Ovary (tissue), 9 donors: ENCODE measurements around the gene NSMCE1. TPM values are rescaled to one million over a fixed set of nuclear protein-coding genes. Genes with fewer than 3 reads are reported as not detected.

Experiments used
- DNase-seq, 5 donors: peaks; one replicate each; pipeline ENCODE4 v3.0.0-alpha.2; 2019 to 2020
- H3K27ac ChIP-seq, 2 donors: fragments of 200-600 bp; one replicate each; pipeline versions ENCODE4 v1.5.1 to v1.8.0; 2019 to 2022
- H3K27me3 ChIP-seq: fragments of 200-600 bp; one replicate; pipeline ENCODE4 v1.8.0; 2022
- H3K36me3 ChIP-seq: fragments of 200-600 bp; sonication (generic); one replicate; pipeline ENCODE4 v1.5.1; 2019
- H3K4me1 ChIP-seq: one replicate; pipeline ENCODE4 v1.8.1; 2013; ENCODE audit warnings: mild to moderate bottlenecking, moderate library complexity; ENCODE audit not compliant: insufficient read depth
- H3K4me3 ChIP-seq: fragments of 200-600 bp; sonication (generic); one replicate; pipeline ENCODE4 v1.5.1; 2017
- H3K9me3 ChIP-seq, 2 donors: fragments of 200-600 bp in 1 of 2; sonication (generic) in 1 of 2; one replicate each; pipeline versions ENCODE4 v1.5.1 to v1.8.1; 2013 to 2019; ENCODE audit warnings: mild to moderate bottlenecking in 1 of 2, moderate library complexity in 1 of 2
- CTCF ChIP-seq, 3 donors: fragments of 450-650 bp in 2 of 3; fragments of 200-600 bp in 1 of 3; IDR thresholded peaks; one replicate each; pipeline versions ENCODE4 v1.5.1 to v1.8.0; 2016 to 2022; ENCODE audit warnings: antibody characterized with exemption in 3 of 3, mild to moderate bottlenecking in 1 of 3
- EP300 ChIP-seq: sonication (generic); formaldehyde crosslinking; IDR thresholded peaks from one replicate; pipeline ENCODE4 v1.6.1; 2017; ENCODE audit warnings: antibody characterized with exemption
- POLR2A ChIP-seq: fragments of 450-650 bp; IDR thresholded peaks from one replicate; pipeline ENCODE4 v1.6.1; 2017; ENCODE audit warnings: antibody characterized with exemption, mild to moderate bottlenecking, moderate library complexity
- WGBS, 3 donors: extraction: QIAGEN DNeasy Blood & Tissue Kit in 1 of 3; methylation state at CpG; one replicate each; pipeline versions ENCODE4 v1.1.5 to v1.1.7; 2013 to 2017; 5-methylcytosine and 5-hydroxymethylcytosine counted together
- intact Hi-C, 4 donors: fragments of 100-400 bp; cut with DNase I; formaldehyde crosslinking; loops; one replicate each; pipeline versions ENCODE4 v1.11.0 to v1.15.1; 2022 to 2023
- polyA plus RNA-seq, 2 donors: library from polyadenylated mRNA; stranded (reverse); fragments of 200-250 nt in 1 of 2; fragments of 350-450 nt in 1 of 2; fragmentation: Illumina TruSeq in 1 of 2; extraction: RNeasy Lipid Tissue Mini Kit (QIAGEN cat#74804) in 1 of 2; gene quantifications; one replicate each; pipeline ENCODE4 v1.2.3, GENCODE V29; 2013 to 2014
- total RNA-seq, 7 donors: library from RNA; depleted of rRNA in 2 of 7; stranded (reverse); fragments of >200 nt in 2 of 7; fragmentation: NEBNext Ultra II Directional in 3 of 7; extraction: Animal tissue kit (Norgen Biotek cat#: 25700) in 3 of 7; gene quantifications; one replicate each; pipeline versions ENCODE4 v1.1.0 to v1.2.4, GENCODE V29; 2016 to 2023
- donor health status: DM: no; HTN: no; CAD: no; lungs with moderate emphysema.
- donor health status: DM: no; HTN: no; CAD: no.
- donor health status: Bipolar disorder and iron deficiency.
- donor health status: DM: yes; HTN: yes; CAD: no.
- donor health status: DM: no; HTN: no; CAD: no.
- donor health status: DM: yes; HTN: yes; CAD: no.

NSMCE1 gene
- total and polyA plus RNA-seq, 9 donors, result 19.8 to 68.4 (median 51.2) TPM

- WGBS, 3 donors, result 78 to 85% (median 81%) methylated on average over 13 of the region's 13 CpGs
- H3K36me3 ChIP-seq, result no peaks in the 10 kb centered on the region
- H3K27ac ChIP-seq, result no peak overlapping the region
- intact Hi-C loops, result loop anchor here in 1 of 4 donors (5.0 kb wide), 1 partner anchor 224 kb away; no protein-coding TSS in a partner anchor
- H3K27me3 ChIP-seq, result no peaks in the 10 kb centered on the region
- peaks cover 4% of the 10 kb centered on the region for H3K4me1 ChIP-seq
- no peaks in the 10 kb centered on the region for H3K9me3 ChIP-seq
- no peak overlapping the region for H3K4me3 ChIP-seq
- TF ChIP-seq EP300 (no peak), CTCF (IDR thresholded peaks at IDR 0.05) (no peak), POLR2A (no peak)
- peak in 1 of 5 donors; percentile 7 for DNase-seq
Observed at GRCh38 chr16:27232901-27233625, 35.5 kb downstream of the NSMCE1 start.

GRCh38 chr16:27232061-27232900 is 36.3 kb downstream of the NSMCE1 start:
- Histone ChIP-seq H3K27me3 (no peaks in the 10 kb centered on the region), H3K9me3 (no peaks in the 10 kb centered on the region), H3K4me3 (no peak overlapping the region), H3K4me1 (peaks cover 2% of the 10 kb centered on the region), H3K36me3 (no peaks in the 10 kb centered on the region), H3K27ac (no peak overlapping the region)
- peak in 1 of 5 donors; percentile 34 for DNase-seq
- intact Hi-C loops, result loop anchor here in 1 of 4 donors (5.0 kb wide), 1 partner anchor 225 kb away; no protein-coding TSS in a partner anchor
- 68 to 74% (median 69%) methylated on average over 26 of the region's 26 CpGs for WGBS, 3 donors
- TF ChIP-seq CTCF (IDR thresholded peaks at IDR 0.05) (no peak), POLR2A (no peak), EP300 (no peak)

GRCh38 chr16:27231692-27232060 is 36.9 kb downstream of the NSMCE1 start:
- intact Hi-C loops, result loop anchor here in 1 of 4 donors (5.0 kb wide), 1 partner anchor 226 kb away; no protein-coding TSS in a partner anchor
- DNase-seq, result no peak
- no peaks in the 10 kb centered on the region for H3K27me3 ChIP-seq
- no peaks in the 10 kb centered on the region for H3K9me3 ChIP-seq
- no peak overlapping the region for H3K27ac ChIP-seq
- WGBS, 3 donors, result 91 to 93% (median 93%) methylated on average over 8 of the region's 8 CpGs
- TF ChIP-seq POLR2A (no peak), EP300 (no peak), CTCF (IDR thresholded peaks at IDR 0.05) (no peak)
- H3K4me3 ChIP-seq, result no peak overlapping the region
- H3K36me3 ChIP-seq, result no peaks in the 10 kb centered on the region
- H3K4me1 ChIP-seq, result peaks cover 2% of the 10 kb centered on the region

- Histone ChIP-seq H3K36me3 (no peaks in the 10 kb centered on the region), H3K4me3 (no peak overlapping the region), H3K27ac (no peak overlapping the region), H3K27me3 (no peaks in the 10 kb centered on the region), H3K4me1 (peaks cover under 1% of the 10 kb centered on the region), H3K9me3 (no peaks in the 10 kb centered on the region)
- DNase-seq, result no peak
- WGBS, 3 donors, result 91 to 92% (median 91%) methylated on average over 15 to 16 of the region's 16 CpGs
- intact Hi-C loops, result loop anchor here in 1 of 4 donors (5.0 kb wide), 1 partner anchor 227 kb away; no protein-coding TSS in a partner anchor
- no peak for TF ChIP-seq CTCF (IDR thresholded peaks at IDR 0.05)
- no peak for TF ChIP-seq EP300
- no peak for TF ChIP-seq POLR2A
Observed at GRCh38 chr16:27230562-27231001, 38.0 kb downstream of the NSMCE1 start.
